Measurements from ENCODE around the gene GATC.

GATC gene

GRCh38 chr12:120498870-120499515 is 52.7 kb downstream of the GATC start:
- no peak for DNase-seq

- peak; percentile 11 for DNase-seq
Observed at GRCh38 chr12:120500581-120500980, 54.3 kb downstream of the GATC start.

DNA sequence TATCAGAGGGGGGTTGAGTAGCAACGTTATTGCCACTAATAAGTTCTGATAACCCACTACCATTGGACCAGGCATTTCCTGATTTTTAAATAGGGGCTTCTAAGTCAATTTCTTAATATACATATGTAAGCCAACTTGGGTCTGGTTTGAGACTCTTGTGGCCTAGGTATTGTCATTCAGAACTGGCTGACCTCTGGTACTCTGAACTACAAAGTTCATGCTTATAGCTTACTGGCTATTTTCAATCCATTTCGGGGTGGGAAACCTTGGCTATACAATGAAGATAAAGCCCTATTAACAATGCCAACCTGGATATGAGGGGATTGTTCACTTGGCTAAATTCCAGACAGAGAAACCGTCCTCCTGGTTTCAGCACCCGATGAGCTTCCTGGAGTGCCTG is 58.3 kb downstream of the GATC start:
- DNase-seq: no peak

DNA sequence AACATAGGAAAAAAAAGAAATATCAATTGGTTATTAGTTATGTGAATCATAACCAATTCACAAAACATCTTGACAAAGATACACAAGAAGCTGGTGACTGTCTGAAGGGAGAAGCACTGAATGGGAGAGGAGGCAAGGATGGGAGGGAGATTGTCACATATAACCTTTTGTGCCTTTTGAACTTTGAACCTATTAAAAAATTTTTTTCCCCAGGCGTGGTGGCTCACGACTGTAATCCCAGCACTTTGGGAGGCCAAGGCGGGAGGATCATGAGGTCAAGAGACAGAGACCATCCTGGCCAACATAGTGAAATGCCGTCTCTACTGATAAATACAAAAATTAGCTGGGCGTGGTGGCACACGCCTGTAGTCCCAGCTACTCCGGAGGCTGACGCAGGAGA is 62.3 kb downstream of the GATC start:
- no peak for DNase-seq
